ENCODE data around the gene RAD54L2. TPM values are rescaled to one million over a fixed set of nuclear protein-coding genes. Genes with fewer than 3 reads are reported as not detected.
A peak's percentile ranks its signal among the peaks of the same experiment; 100 is the strongest.
"Not testable (repeated sequence)": the region's sequence is repeated elsewhere in the genome, so short reads cannot be mapped to it uniquely, and the experiment has no call there.

The RAD54L2 gene
- total RNA-seq, 1 donor from 2014 or later: 39.0 TPM

GRCh38 chr3:51539291-51539941 is 897 bp downstream of the RAD54L2 start:
- peak; percentile 41 for DNase-seq (ENCODE audit: low spot score)

- not testable (repeated sequence) for DNase-seq (ENCODE audit: low spot score)
Observed at GRCh38 chr3:51542596-51542995, 4.1 kb downstream of the RAD54L2 start.

DNA sequence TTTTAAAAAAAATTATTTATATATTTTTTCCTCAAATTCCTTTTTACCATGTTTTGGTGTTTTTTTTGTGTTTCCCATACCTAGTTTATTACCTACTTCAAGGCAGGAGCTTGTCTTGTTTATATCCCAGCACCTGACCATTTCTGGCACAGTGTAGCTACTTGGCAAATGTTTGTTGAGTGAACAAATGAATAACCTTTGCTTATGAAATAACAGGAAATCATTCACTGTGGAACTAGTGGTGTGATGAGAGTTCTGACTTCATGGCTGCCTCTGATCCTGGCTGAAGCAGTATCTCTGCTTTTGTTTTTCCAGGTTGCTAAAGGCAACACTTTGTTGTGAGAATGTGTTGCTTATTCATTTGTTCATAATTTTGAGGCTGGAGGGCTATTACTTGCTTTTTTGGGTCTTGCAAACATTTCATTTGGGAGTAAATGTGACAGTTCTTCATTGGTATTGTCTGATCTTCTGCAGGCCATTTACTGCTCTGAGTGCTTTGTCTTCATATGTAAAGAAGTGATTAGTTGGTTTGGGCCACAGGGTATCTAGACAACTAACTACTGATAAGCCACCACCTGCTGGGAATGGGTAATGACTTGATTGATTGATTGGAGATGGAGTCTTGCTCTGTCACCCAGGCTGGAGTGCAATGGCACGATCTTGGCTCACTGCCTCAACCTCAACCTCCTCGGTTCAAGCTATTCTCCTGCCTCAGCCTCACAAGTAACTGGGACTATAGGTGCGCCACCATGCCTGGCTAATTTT is 5.7 kb downstream of the RAD54L2 start:
- DNase-seq (ENCODE audit: low spot score): no peak

GRCh38 chr3:51547274-51547673 is 8.8 kb downstream of the RAD54L2 start:
- no peak for DNase-seq (ENCODE audit: low spot score)

DNA sequence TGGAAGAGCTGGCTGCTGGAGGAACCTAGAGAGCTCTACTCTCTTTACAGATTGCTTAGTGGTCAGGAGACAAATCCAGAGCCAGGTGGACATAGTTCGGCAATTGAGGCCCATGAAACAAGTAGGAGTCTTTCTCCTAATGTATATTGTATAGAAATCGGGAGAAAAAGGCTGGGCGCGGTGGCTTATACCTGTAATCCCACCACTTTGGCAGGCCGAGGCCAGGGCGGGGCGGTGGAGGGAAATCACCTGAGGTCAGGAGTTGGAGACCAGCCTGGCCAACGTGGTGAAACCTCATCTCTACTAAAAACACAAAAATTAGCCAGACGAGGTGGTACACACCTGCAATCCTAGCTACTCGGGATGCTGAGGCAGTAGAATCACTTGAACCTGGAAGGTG is 10.8 kb downstream of the RAD54L2 start:
- no peak for DNase-seq (ENCODE audit: low spot score)

- DNase-seq (ENCODE audit: low spot score): no peak
Observed at GRCh38 chr3:51550080-51550819, 11.7 kb downstream of the RAD54L2 start.

DNA sequence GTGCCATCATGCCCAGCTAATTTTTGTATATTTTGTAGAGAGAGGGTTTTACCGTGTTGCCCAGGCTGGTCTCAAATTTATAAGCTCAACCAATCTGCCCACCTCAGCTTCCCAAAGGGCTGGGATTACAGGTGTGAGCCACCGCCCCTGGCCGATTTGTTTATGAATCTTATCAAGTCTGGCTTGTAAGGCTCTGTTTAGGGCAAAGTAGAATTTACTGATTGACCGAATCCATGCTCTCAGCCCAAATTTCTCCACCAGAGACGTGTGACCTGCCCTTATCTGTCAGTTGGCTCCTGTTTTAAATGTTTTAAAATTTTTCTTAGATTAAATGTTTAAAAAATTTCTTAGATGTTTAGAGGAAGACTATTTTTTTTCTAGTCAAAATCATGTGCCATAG is 19.5 kb downstream of the RAD54L2 start:
- DNase-seq (ENCODE audit: low spot score): no peak

GRCh38 chr3:51559411-51559888 is 20.9 kb downstream of the RAD54L2 start:
- peak; percentile 83 for DNase-seq (ENCODE audit: low spot score)

DNA sequence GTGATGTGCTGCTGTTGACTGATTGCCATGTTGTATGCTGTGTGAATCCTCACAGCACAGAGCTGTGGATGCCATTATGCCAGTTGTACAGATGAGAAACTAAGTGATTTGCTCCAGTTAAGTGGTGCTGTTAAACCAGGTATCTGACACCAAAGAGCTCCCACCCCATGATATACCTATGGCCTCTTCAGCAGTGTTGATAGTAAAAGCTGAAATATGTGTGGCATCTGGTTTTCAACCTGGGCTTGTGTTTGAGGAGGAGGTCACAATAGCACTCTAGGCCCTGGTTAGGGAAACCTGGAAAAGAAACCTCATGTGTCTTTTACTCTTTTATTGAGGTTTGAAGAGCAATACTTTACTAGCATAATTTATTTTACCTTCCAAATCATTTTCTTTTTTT is 21.4 kb downstream of the RAD54L2 start:
- DNase-seq (ENCODE audit: low spot score): no peak

GRCh38 chr3:51562403-51562802 is 23.9 kb downstream of the RAD54L2 start:
- DNase-seq (ENCODE audit: low spot score): not testable (repeated sequence)

- DNase-seq (ENCODE audit: low spot score): no peak
Observed at GRCh38 chr3:51568036-51568435, 29.5 kb downstream of the RAD54L2 start.

DNA sequence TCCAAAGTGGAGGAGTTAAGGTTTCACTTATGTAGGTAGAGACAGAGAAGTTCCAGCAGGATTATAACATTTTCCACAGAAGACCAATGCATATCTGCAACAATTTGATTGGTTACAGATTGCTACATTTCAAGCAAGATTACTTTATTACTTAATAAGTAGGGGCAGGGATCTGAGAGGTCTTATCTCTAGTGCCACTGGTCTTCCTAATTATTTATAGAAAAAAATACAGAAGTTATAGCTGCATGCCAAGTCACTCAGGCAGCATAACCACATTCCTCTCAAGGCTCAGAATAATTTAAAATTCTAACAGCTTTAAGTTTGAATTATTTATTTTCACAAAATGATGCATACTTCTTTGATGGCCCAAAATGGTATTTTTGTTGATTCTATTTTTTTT is 30.5 kb downstream of the RAD54L2 start:
- no peak for DNase-seq (ENCODE audit: low spot score)

GRCh38 chr3:51578238-51578637 is 39.7 kb downstream of the RAD54L2 start:
- no peak for DNase-seq (ENCODE audit: low spot score)

DNA sequence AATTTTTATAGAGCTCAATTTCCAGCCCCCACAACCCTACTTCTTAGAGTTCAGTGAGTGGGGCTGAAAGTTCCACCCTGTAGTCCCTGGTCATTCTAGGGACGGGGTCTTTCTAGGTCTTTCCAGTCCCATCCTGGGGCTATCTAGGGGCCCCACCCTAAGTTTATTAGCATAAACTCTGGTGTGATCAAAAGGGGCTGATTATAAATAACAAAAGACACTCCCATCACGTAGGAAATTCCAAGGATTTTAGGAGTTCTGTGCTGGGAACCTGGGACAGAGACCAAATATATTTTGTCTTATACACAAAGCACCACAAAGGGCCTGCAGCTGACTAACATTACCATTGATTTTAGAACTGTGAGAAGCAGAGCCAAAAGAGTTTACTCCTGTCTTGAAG is 41.9 kb downstream of the RAD54L2 start:
- no peak for DNase-seq (ENCODE audit: low spot score)

DNA sequence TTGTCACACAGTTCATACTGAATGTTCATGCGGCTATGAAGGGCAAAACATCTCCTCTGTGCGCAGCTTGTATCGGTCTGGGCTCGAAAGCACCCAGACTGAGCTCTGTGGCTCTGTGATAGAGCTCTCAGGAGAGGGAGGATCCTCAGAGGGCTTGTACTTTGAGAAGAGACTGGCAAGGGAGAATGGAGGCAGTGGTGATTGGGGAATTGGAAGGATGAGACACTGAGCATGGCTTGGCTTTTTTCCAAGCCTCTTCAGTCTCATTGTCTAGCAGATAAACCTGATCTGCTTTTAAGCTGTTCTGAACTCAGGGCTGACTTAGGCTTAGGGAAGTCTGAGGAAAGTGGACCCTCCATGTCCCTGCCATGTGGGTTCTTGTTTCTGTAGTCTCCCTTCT is 43.0 kb downstream of the RAD54L2 start:
- DNase-seq (ENCODE audit: low spot score): no peak

- DNase-seq (ENCODE audit: low spot score): no peak
Observed at GRCh38 chr3:51585197-51585596, 46.7 kb downstream of the RAD54L2 start.

GRCh38 chr3:51585871-51586270 is 47.4 kb downstream of the RAD54L2 start:
- DNase-seq (ENCODE audit: low spot score): no peak

Other genes with a start within 250 kb of the RAD54L2 start
- 64.5 TPM for gene MANF, start 153.4 kb upstream of the RAD54L2 start, total RNA-seq (ENCODE audit: insufficient read depth, low replicate concordance)
- 14.7 TPM for gene RBM15B, start 147.4 kb upstream of the RAD54L2 start, total RNA-seq (ENCODE audit: insufficient read depth, low replicate concordance)
- gene DCAF1, start 38.7 kb upstream of the RAD54L2 start, total RNA-seq (ENCODE audit: insufficient read depth, low replicate concordance): 9.6 TPM
- gene TEX264, start 132.5 kb downstream of the RAD54L2 start, total RNA-seq (ENCODE audit: insufficient read depth, low replicate concordance): 17.1 TPM
- gene GRM2, start 168.3 kb downstream of the RAD54L2 start, total RNA-seq (ENCODE audit: insufficient read depth, low replicate concordance): 0.24 TPM
- not detected for gene IQCF6, start 240.5 kb downstream of the RAD54L2 start, total RNA-seq (ENCODE audit: insufficient read depth, low replicate concordance)